ENCODE data around the gene EMILIN2. TPM values are rescaled to one million over a fixed set of nuclear protein-coding genes. Genes with fewer than 3 reads are reported as not detected.

The EMILIN2 gene
- total and polyA plus RNA-seq, 2 of the 13 experiments (the other 11 are each of a cell fraction or from before 2014, with no cell fraction given) = 7.6 to 8.2 TPM

DNA sequence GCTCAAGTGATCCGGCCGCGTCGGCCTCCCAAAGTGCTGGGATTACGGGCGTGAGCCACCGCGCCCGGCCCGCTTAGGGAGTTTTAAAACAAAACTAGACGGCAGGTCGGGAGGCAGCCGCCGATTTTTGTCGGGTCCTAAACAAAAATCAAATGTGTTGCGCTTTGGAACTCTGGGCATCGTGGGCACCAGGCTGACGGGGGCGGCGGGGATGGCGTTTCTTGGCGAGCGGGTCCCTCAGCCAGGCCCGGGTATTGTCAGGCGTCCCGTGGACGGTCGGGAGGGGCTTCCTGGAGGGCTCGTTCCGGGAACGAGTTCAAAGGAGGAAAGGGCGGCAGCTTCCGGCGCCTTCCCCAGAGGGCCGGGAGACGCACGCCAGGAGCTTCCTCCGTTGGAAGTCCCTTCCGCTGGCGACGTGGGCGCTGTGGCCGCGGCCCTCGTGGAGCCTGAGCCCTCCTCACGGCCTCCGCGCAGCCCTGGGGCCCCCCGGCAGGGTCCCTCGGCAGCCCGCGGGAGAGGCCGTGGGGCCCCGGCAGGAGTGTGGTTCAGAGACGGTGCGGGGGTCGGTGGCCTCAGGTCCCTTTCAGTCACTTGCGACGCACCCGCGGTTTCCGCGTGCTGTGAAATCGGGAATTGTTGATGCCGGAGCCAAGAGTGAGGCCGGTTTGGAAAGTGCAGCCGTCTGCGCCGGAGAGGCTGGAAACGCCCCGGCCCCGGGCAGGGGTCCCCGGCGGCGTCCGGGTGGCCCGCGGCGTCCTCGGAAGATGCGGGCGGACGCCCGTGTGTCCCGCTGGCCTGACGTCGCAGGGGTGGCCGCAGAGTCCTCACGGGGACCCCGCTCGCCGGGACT lies 59.3 kb downstream of the EMILIN2 start (continued):
- TF ChIP-seq, protein P1, sequence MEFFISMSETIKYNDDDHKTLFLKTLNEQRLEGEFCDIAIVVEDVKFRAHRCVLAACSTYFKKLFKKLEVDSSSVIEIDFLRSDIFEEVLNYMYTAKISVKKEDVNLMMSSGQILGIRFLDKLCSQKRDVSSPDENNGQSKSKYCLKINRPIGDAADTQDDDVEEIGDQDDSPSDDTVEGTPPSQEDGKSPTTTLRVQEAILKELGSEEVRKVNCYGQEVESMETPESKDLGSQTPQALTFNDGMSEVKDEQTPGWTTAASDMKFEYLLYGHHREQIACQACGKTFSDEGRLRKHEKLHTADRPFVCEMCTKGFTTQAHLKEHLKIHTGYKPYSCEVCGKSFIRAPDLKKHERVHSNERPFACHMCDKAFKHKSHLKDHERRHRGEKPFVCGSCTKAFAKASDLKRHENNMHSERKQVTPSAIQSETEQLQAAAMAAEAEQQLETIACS (CRISPR knock-in tag; IDR thresholded peaks at IDR 0.05) = no peak
- TF ChIP-seq KMT2B (CRISPR knock-in tag; IDR thresholded peaks at IDR 0.05) (0 out of 2 replicates have a peak, but pooled peaks have one; percentile 60), HNF4G (IDR thresholded peaks at IDR 0.05; ENCODE audit: borderline replicate concordance, low read depth, low read length) (no peak), HNF4G (CRISPR knock-in tag; IDR thresholded peaks at IDR 0.05; ENCODE audit: borderline replicate concordance, low read depth) (0 out of 2 replicates have a peak, but pooled peaks have one; percentile 29), ZNF253 (CRISPR knock-in tag; IDR thresholded peaks at IDR 0.05; ENCODE audit: borderline replicate concordance) (no peak), CBX2 (IDR thresholded peaks at IDR 0.05; ENCODE audit: low read depth, low read length) (no peak), CBX2 (CRISPR knock-in tag; IDR thresholded peaks at IDR 0.05; ENCODE audit: low read depth) (no peak), DPF2 (CRISPR knock-in tag; IDR thresholded peaks at IDR 0.05; ENCODE audit: borderline replicate concordance, low read depth) (no peak), SRF (IDR thresholded peaks at IDR 0.05; ENCODE audit: low read depth, low read length) (no peak), ARNT2 (CRISPR knock-in tag; IDR thresholded peaks at IDR 0.05; ENCODE audit: low read depth) (peak; percentile 47; the same call in 1 of the 2 replicates), PAX8 (CRISPR knock-in tag; IDR thresholded peaks at IDR 0.05; ENCODE audit: borderline replicate concordance) (no peak), MTF1 (CRISPR knock-in tag; IDR thresholded peaks at IDR 0.05) (0 out of 2 replicates have a peak, but pooled peaks have one; percentile 45), HMG20B (CRISPR knock-in tag; conservative IDR thresholded peaks at IDR 0.05) (no peak), ZFP90 (CRISPR knock-in tag; IDR thresholded peaks at IDR 0.05; ENCODE audit: borderline replicate concordance) (peak; percentile 50; the same call in 1 of the 2 replicates), ZBTB42 (CRISPR knock-in tag; IDR thresholded peaks at IDR 0.05) (peak; percentile 69; the same call in 1 of the 2 replicates)
- TF ChIP-seq, protein P2, sequence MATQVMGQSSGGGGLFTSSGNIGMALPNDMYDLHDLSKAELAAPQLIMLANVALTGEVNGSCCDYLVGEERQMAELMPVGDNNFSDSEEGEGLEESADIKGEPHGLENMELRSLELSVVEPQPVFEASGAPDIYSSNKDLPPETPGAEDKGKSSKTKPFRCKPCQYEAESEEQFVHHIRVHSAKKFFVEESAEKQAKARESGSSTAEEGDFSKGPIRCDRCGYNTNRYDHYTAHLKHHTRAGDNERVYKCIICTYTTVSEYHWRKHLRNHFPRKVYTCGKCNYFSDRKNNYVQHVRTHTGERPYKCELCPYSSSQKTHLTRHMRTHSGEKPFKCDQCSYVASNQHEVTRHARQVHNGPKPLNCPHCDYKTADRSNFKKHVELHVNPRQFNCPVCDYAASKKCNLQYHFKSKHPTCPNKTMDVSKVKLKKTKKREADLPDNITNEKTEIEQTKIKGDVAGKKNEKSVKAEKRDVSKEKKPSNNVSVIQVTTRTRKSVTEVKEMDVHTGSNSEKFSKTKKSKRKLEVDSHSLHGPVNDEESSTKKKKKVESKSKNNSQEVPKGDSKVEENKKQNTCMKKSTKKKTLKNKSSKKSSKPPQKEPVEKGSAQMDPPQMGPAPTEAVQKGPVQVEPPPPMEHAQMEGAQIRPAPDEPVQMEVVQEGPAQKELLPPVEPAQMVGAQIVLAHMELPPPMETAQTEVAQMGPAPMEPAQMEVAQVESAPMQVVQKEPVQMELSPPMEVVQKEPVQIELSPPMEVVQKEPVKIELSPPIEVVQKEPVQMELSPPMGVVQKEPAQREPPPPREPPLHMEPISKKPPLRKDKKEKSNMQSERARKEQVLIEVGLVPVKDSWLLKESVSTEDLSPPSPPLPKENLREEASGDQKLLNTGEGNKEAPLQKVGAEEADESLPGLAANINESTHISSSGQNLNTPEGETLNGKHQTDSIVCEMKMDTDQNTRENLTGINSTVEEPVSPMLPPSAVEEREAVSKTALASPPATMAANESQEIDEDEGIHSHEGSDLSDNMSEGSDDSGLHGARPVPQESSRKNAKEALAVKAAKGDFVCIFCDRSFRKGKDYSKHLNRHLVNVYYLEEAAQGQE (IDR thresholded peaks at IDR 0.05; ENCODE audit: borderline replicate concordance in 1 of 2, low read depth in 1 of 2, low read length in 2 of 2) = no peak; a peak in 1 of 4 replicates
- TF ChIP-seq, protein P3, sequence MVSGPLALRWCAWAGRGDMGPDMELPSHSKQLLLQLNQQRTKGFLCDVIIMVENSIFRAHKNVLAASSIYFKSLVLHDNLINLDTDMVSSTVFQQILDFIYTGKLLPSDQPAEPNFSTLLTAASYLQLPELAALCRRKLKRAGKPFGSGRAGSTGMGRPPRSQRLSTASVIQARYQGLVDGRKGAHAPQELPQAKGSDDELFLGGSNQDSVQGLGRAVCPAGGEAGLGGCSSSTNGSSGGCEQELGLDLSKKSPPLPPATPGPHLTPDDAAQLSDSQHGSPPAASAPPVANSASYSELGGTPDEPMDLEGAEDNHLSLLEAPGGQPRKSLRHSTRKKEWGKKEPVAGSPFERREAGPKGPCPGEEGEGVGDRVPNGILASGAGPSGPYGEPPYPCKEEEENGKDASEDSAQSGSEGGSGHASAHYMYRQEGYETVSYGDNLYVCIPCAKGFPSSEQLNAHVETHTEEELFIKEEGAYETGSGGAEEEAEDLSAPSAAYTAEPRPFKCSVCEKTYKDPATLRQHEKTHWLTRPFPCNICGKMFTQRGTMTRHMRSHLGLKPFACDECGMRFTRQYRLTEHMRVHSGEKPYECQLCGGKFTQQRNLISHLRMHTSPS (CRISPR knock-in tag; IDR thresholded peaks at IDR 0.05; ENCODE audit: low read depth) = 0 out of 2 replicates have a peak, but pooled peaks have one; percentile 20
- TF ChIP-seq, protein P4, sequence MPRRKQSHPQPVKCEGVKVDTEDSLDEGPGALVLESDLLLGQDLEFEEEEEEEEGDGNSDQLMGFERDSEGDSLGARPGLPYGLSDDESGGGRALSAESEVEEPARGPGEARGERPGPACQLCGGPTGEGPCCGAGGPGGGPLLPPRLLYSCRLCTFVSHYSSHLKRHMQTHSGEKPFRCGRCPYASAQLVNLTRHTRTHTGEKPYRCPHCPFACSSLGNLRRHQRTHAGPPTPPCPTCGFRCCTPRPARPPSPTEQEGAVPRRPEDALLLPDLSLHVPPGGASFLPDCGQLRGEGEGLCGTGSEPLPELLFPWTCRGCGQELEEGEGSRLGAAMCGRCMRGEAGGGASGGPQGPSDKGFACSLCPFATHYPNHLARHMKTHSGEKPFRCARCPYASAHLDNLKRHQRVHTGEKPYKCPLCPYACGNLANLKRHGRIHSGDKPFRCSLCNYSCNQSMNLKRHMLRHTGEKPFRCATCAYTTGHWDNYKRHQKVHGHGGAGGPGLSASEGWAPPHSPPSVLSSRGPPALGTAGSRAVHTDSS (CRISPR knock-in tag; conservative IDR thresholded peaks at IDR 0.05) = 0 out of 2 replicates have a peak, but pooled peaks have one; percentile 50
- TF ChIP-seq, protein P5, sequence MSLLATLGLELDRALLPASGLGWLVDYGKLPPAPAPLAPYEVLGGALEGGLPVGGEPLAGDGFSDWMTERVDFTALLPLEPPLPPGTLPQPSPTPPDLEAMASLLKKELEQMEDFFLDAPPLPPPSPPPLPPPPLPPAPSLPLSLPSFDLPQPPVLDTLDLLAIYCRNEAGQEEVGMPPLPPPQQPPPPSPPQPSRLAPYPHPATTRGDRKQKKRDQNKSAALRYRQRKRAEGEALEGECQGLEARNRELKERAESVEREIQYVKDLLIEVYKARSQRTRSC (CRISPR knock-in tag; IDR thresholded peaks at IDR 0.05; ENCODE audit: low read depth) = no peak

Measured in HepG2 (cell line).